Measurements from ENCODE around the gene ADCY4.

DNA sequence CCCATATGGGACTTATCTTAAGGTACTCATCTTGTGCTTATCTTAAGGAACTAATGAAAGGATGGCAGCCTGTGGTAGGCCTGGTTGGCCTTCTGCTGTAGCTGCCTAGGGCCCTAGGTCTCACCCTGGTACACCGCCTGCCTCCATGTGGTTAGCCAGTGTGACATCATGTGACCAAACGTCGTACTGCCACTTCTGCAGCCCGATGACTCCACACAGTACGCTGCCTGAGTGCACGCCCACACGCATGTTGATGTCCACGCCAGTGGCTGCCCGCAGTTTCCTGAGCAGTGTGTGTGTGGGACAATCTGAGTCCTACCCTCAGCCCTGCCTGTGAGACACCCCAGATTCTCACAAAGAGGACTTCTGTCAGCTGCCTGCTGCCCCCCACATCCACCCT is 5.1 kb downstream of the ADCY4 start:
- TF ChIP-seq, protein P1, sequence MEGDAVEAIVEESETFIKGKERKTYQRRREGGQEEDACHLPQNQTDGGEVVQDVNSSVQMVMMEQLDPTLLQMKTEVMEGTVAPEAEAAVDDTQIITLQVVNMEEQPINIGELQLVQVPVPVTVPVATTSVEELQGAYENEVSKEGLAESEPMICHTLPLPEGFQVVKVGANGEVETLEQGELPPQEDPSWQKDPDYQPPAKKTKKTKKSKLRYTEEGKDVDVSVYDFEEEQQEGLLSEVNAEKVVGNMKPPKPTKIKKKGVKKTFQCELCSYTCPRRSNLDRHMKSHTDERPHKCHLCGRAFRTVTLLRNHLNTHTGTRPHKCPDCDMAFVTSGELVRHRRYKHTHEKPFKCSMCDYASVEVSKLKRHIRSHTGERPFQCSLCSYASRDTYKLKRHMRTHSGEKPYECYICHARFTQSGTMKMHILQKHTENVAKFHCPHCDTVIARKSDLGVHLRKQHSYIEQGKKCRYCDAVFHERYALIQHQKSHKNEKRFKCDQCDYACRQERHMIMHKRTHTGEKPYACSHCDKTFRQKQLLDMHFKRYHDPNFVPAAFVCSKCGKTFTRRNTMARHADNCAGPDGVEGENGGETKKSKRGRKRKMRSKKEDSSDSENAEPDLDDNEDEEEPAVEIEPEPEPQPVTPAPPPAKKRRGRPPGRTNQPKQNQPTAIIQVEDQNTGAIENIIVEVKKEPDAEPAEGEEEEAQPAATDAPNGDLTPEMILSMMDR (IDR thresholded peaks at IDR 0.05; ENCODE audit: insufficient read depth, low read length, poor library complexity, severe bottlenecking), result no peak
- TF ChIP-seq EZH2phosphoT487 (conservative IDR thresholded peaks at IDR 0.05; ENCODE audit: low read length), result no peak
